ENCODE measurements around the gene GAA.

GRCh38 chr17:80089762-80090161 is 11.6 kb upstream of the GAA start:
- TF ChIP-seq CTCF (IDR thresholded peaks at IDR 0.05) (no peak), POLR2A (IDR thresholded peaks at IDR 0.05) (no peak)
